HepG2 (cell line): ENCODE results near the gene ANKRD17. TPM values are rescaled to one million over a fixed set of nuclear protein-coding genes. Genes with fewer than 3 reads are reported as not detected.

Experiments
- ATF1 ChIP-seq: IDR thresholded peaks from 2 replicates; pipeline ENCODE4 v1.6.1; 2016; ENCODE audit warnings: mild to moderate bottlenecking, control low read depth
- CENPT ChIP-seq: sonication (generic); formaldehyde crosslinking; IDR thresholded peaks from 2 replicates; pipeline ENCODE4 v1.8.0; 2022; ENCODE audit warnings: low read depth, mild to moderate bottlenecking, moderate library complexity, missing genetic modification reagents
- DBP ChIP-seq: sonication (generic); formaldehyde crosslinking; IDR thresholded peaks from 2 replicates; pipeline ENCODE4 v1.4.0; 2020; ENCODE audit warnings: missing genetic modification reagents; ENCODE audit errors: not compliant biosample characterization
- GMEB2 ChIP-seq: IDR thresholded peaks from 2 replicates; pipeline ENCODE4 v1.6.1; 2016; ENCODE audit warnings: missing biosample characterization, missing genetic modification reagents, low read depth
- POLR2AphosphoS5 ChIP-seq: IDR thresholded peaks from 2 replicates; pipeline ENCODE4 v1.6.1; 2012; ENCODE audit warnings: low read depth, low read length
- RFX1 ChIP-seq: fragments of 450-650 bp; IDR thresholded peaks from 2 replicates; pipeline ENCODE4 v1.6.1; 2017
- SCMH1 ChIP-seq: sonication (generic); formaldehyde crosslinking; IDR thresholded peaks from 2 replicates; pipeline ENCODE4 v1.9.0; 2021; ENCODE audit warnings: missing genetic modification reagents, mild to moderate bottlenecking, borderline replicate concordance
- SNAPC5 ChIP-seq: sonication (generic); formaldehyde crosslinking; IDR thresholded peaks from 2 replicates; pipeline ENCODE4 v1.8.1; 2023; ENCODE audit warnings: mild to moderate bottlenecking, missing genetic modification reagents, borderline replicate concordance
- SRY ChIP-seq: sonication (generic); formaldehyde crosslinking; IDR thresholded peaks from 2 replicates; pipeline ENCODE4 v1.8.0; 2022; ENCODE audit warnings: mild to moderate bottlenecking, missing genetic modification reagents
- TAF15 ChIP-seq: fragments of 200-400 bp; formaldehyde crosslinking; IDR thresholded peaks from one replicate; pipeline ENCODE4 v1.6.1; 2018; ENCODE audit warnings: mild to moderate bottlenecking, low read depth, low read length; ENCODE audit not compliant: poor library complexity, severe bottlenecking
- TFDP2 ChIP-seq: sonication (generic); formaldehyde crosslinking; IDR thresholded peaks from 2 replicates; pipeline ENCODE4 v1.4.0; 2020; ENCODE audit warnings: missing genetic modification reagents
- ZBED4 ChIP-seq: sonication (generic); formaldehyde crosslinking; IDR thresholded peaks from 2 replicates; pipeline ENCODE4 v1.4.0; 2020; ENCODE audit warnings: missing genetic modification reagents, borderline replicate concordance
- ZBTB33 ChIP-seq: sonication (generic); formaldehyde crosslinking; IDR thresholded peaks from 2 replicates; pipeline ENCODE4 v1.4.0; 2020; ENCODE audit warnings: missing genetic modification reagents
- ZNF350 ChIP-seq: sonication (generic); formaldehyde crosslinking; IDR thresholded peaks from 2 replicates; pipeline ENCODE4 v1.4.0; 2020; ENCODE audit warnings: mild to moderate bottlenecking, low read depth, missing genetic modification reagents, borderline replicate concordance
- ZNF501 ChIP-seq: sonication (generic); formaldehyde crosslinking; IDR thresholded peaks from 2 replicates; pipeline ENCODE4 v1.5.1; 2020; ENCODE audit warnings: mild to moderate bottlenecking, moderate library complexity, missing genetic modification reagents
- ZNF556 ChIP-seq: sonication (generic); formaldehyde crosslinking; IDR thresholded peaks from 2 replicates; pipeline ENCODE4 v1.4.0; 2020; ENCODE audit warnings: mild to moderate bottlenecking, missing genetic modification reagents, borderline replicate concordance
- ZNF598 ChIP-seq: sonication (generic); formaldehyde crosslinking; IDR thresholded peaks from 2 replicates; pipeline ENCODE4 v1.5.1; 2020; ENCODE audit warnings: mild to moderate bottlenecking, missing genetic modification reagents, borderline replicate concordance
- ZNF678 ChIP-seq: sonication (generic); formaldehyde crosslinking; IDR thresholded peaks from 2 replicates; pipeline ENCODE4 v1.4.0; 2020; ENCODE audit warnings: mild to moderate bottlenecking, missing genetic modification reagents
- ZSCAN30 ChIP-seq: sonication (generic); formaldehyde crosslinking; IDR thresholded peaks from 2 replicates; pipeline ENCODE4 v1.5.0; 2020; ENCODE audit warnings: mild to moderate bottlenecking, missing genetic modification reagents
- polyA plus RNA-seq, 8 experiments: library from polyadenylated mRNA; depleted of rRNA in 3 of 8; stranded (reverse) in 7 of 8; unstranded in 1 of 8; fragments of >200 nt; fragmentation: Illumina TruSeq in 4 of 8; extraction: Trizol in 4 of 8; gene quantifications; 2 replicates each; pipeline versions ENCODE4 v1.2.1 to v1.2.3, GENCODE V29; 2011 to 2016; ENCODE audit warnings: low read depth in 4 of 8, missing spikeins in 1 of 8, mixed read lengths in 1 of 8; ENCODE audit not compliant: insufficient read depth in 1 of 8
- total RNA-seq, 5 experiments: library from RNA; depleted of rRNA; stranded (reverse); fragments of >200 nt; fragmentation: Illumina TruSeq; extraction: Trizol; gene quantifications; 2 replicates each; pipeline ENCODE4 v1.2.3, GENCODE V29; 2016; ENCODE audit warnings: low read depth in 1 of 5

ANKRD17 gene
- total and polyA plus RNA-seq, 2 of the 13 experiments (the other 11 are each of a cell fraction or from before 2014, with no cell fraction given), result 55.7 to 61.1 TPM

GRCh38 chr4:73069338-73070073 is 189.1 kb downstream of the ANKRD17 start, which contains the start of gene COX18 (continued):
- TF ChIP-seq GMEB2 (CRISPR knock-in tag) (no peak; the same call in 1 of the 2 replicates), ZNF350 (CRISPR knock-in tag) (peak; percentile 98), ZNF501 (CRISPR knock-in tag) (peak; percentile 96), RFX1 (no peak), SCMH1 (no peak), SRY (CRISPR knock-in tag) (peak; percentile 95), SNAPC5 (no peak), POLR2AphosphoS5 (peak; percentile 97), CENPT (CRISPR knock-in tag) (peak; percentile 37; the same call in 1 of the 2 replicates), ZNF556 (peak; percentile 83), ZNF598 (CRISPR knock-in tag) (peak; percentile 96; the same call in 1 of the 2 replicates), ATF1 (peak; percentile 97), ZNF678 (CRISPR knock-in tag) (peak; percentile 62), ZSCAN30 (no peak), ZBED4 (peak; percentile 15; the same call in 1 of the 2 replicates), DBP (peak; percentile 87), TAF15 (peak; percentile 79), TFDP2 (CRISPR knock-in tag) (peak; percentile 97), ZBTB33 (CRISPR knock-in tag) (no peak; the same call in 1 of the 2 replicates)
